Daoy (cell line): ENCODE data around the gene PTPRM. TPM values are rescaled to one million over a fixed set of nuclear protein-coding genes. Genes with fewer than 3 reads are reported as not detected.

Source experiments
- DNase-seq: peaks from one replicate; pipeline ENCODE4 v3.0.0-alpha.2; 2015; ENCODE audit warnings: low read depth
- total RNA-seq: library from RNA; depleted of rRNA; stranded (reverse); fragments of >200 nt; shearing (Covaris generic); gene quantifications from 2 replicates; pipeline ENCODE4 v1.2.3, GENCODE V29; 2014

Gene PTPRM
- total RNA-seq, 1 experiment from 2014 or later, result 13.0 TPM

GRCh38 chr18:8167673-8168072 lies 600.6 kb downstream of the PTPRM start:
- no peak for DNase-seq

GRCh38 chr18:8169722-8170121 lies 602.6 kb downstream of the PTPRM start:
- no peak for DNase-seq

- no peak for DNase-seq
Measured at GRCh38 chr18:8174771-8175170, 607.7 kb downstream of the PTPRM start.

GRCh38 chr18:8175501-8176061 lies 608.5 kb downstream of the PTPRM start:
- no peak for DNase-seq

GRCh38 chr18:8176109-8176508 lies 609.0 kb downstream of the PTPRM start:
- DNase-seq, result no peak

- no peak for DNase-seq
Measured at GRCh38 chr18:8176554-8176953, 609.4 kb downstream of the PTPRM start.

GRCh38 chr18:8177330-8178016 lies 610.4 kb downstream of the PTPRM start:
- DNase-seq, result peak; percentile 0

GRCh38 chr18:8186413-8186812 lies 619.3 kb downstream of the PTPRM start:
- DNase-seq, result no peak

- DNase-seq, result peak; percentile 7
Measured at GRCh38 chr18:8188184-8188583, 621.1 kb downstream of the PTPRM start.

GRCh38 chr18:8190980-8191379 lies 623.9 kb downstream of the PTPRM start:
- no peak for DNase-seq

- no peak for DNase-seq
Measured at GRCh38 chr18:8194431-8194830, 627.3 kb downstream of the PTPRM start.

- no peak for DNase-seq
Measured at GRCh38 chr18:8196238-8196637, 629.1 kb downstream of the PTPRM start.

- DNase-seq, result no peak
Measured at GRCh38 chr18:8197499-8197898, 630.4 kb downstream of the PTPRM start.

GRCh38 chr18:8207996-8208395 lies 640.9 kb downstream of the PTPRM start:
- DNase-seq, result no peak

- no peak for DNase-seq
Measured at GRCh38 chr18:8208716-8209115, 641.6 kb downstream of the PTPRM start.

GRCh38 chr18:8212896-8213780 lies 646.0 kb downstream of the PTPRM start:
- DNase-seq, result peak; percentile 28

- DNase-seq, result no peak
Measured at GRCh38 chr18:8215741-8216140, 648.6 kb downstream of the PTPRM start.

GRCh38 chr18:8217051-8217564 lies 650.0 kb downstream of the PTPRM start:
- no peak for DNase-seq

GRCh38 chr18:8218197-8218596 lies 651.1 kb downstream of the PTPRM start:
- no peak for DNase-seq

GRCh38 chr18:8221452-8221851 lies 654.3 kb downstream of the PTPRM start:
- DNase-seq, result no peak

GRCh38 chr18:8224576-8224975 lies 657.5 kb downstream of the PTPRM start:
- no peak for DNase-seq

- no peak for DNase-seq
Measured at GRCh38 chr18:8229040-8229439, 661.9 kb downstream of the PTPRM start.

- peak; percentile 5 for DNase-seq
Measured at GRCh38 chr18:8229787-8230186, 662.7 kb downstream of the PTPRM start.
